IMR-90 (cell line): ENCODE measurements around the gene LDLRAD3. TPM values are rescaled to one million over a fixed set of nuclear protein-coding genes. Genes with fewer than 3 reads are reported as not detected.

Experiments used
- ATAC-seq: fragments of 200-7000 bp; cut with Tn5 transposase; 2 replicates; pipeline ENCODE4 v1.9.1; 2020; ENCODE audit warnings: low read depth, mild to moderate bottlenecking, moderate library complexity
- BruUV-seq: library from RNA; stranded (reverse); fragments of 400-500 nt; replicated peaks from 2 replicates; lab custom pipeline; 2021; lab: Mats Ljungman, UMichigan
- CTCF ChIA-PET: fragments of 300-600 bp; formaldehyde crosslinking; extraction: SDS; loops from one replicate; lab custom pipeline; 2021; ENCODE audit warnings: antibody characterized with exemption; lab: Yijun Ruan, JAX
- POLR2A ChIA-PET: fragments of 300-600 bp; sonication (Branson Sonifier 250); formaldehyde crosslinking; loops from one replicate; lab custom pipeline; 2022; ENCODE audit warnings: antibody characterized with exemption; ENCODE audit not compliant: unreplicated experiment; lab: Charles Lee
- DNase-seq: peaks from one replicate; pipeline ENCODE4 v3.0.0; 2013
- H2AFZ ChIP-seq: replicated peaks from 2 replicates; pipeline ENCODE3; 2013; ENCODE audit warnings: low read length, mild to moderate bottlenecking; ENCODE audit not compliant: poor library complexity
- H2AK5ac ChIP-seq: 2 replicates; pipeline ENCODE4 v1.6.1; 2013; ENCODE audit warnings: low read depth, low read length, inconsistent platforms
- H2AK9ac ChIP-seq: replicated peaks from 2 replicates; pipeline ENCODE3; 2013; ENCODE audit warnings: mild to moderate bottlenecking, low read depth, low read length, moderate library complexity; ENCODE audit not compliant: poor library complexity
- H2BK120ac ChIP-seq: 2 replicates; pipeline ENCODE4 v1.6.1; 2013; ENCODE audit warnings: low read depth, low read length, inconsistent platforms
- H2BK15ac ChIP-seq: 3 replicates; pipeline ENCODE4 v1.6.1; 2013; ENCODE audit warnings: low read depth, low read length, inconsistent platforms
- H2BK20ac ChIP-seq: 2 replicates; pipeline ENCODE4 v1.6.1; 2013; ENCODE audit warnings: low read depth, mild to moderate bottlenecking, inconsistent platforms, low read length, moderate library complexity
- H2BK5ac ChIP-seq: 2 replicates; pipeline ENCODE4 v1.6.1; 2013; ENCODE audit warnings: mild to moderate bottlenecking, low read depth, low read length, inconsistent platforms; ENCODE audit not compliant: poor library complexity, severe bottlenecking
- H3K14ac ChIP-seq: replicated peaks from 2 replicates; pipeline ENCODE4 v1.6.1; 2013; ENCODE audit warnings: low read depth, low read length, inconsistent platforms
- H3K18ac ChIP-seq: 2 replicates; pipeline ENCODE4 v1.6.1; 2013; ENCODE audit warnings: low read depth, low read length, control low read depth
- H3K23ac ChIP-seq: 2 replicates; pipeline ENCODE4 v1.6.1; 2013; ENCODE audit warnings: low read depth, low read length, inconsistent platforms
- H3K27ac ChIP-seq: 2 replicates; pipeline ENCODE4 v1.5.1; 2013; ENCODE audit warnings: mild to moderate bottlenecking, control low read depth, low read length; ENCODE audit not compliant: insufficient read depth
- H3K27me3 ChIP-seq: 2 replicates; pipeline ENCODE4 v1.6.1; 2013; ENCODE audit warnings: low read length; ENCODE audit not compliant: control insufficient read depth, insufficient read depth
- H3K36me3 ChIP-seq: 2 replicates; pipeline ENCODE4 v1.6.1; 2013; ENCODE audit warnings: low read length, mixed read lengths; ENCODE audit not compliant: control insufficient read depth, insufficient read depth
- H3K4ac ChIP-seq: 2 replicates; pipeline ENCODE4 v1.6.1; 2013; ENCODE audit warnings: low read depth, low read length, inconsistent platforms
- H3K4me1 ChIP-seq: 2 replicates; pipeline ENCODE4 v1.6.1; 2013; ENCODE audit warnings: low read length, mixed read lengths; ENCODE audit not compliant: control insufficient read depth, insufficient read depth
- H3K4me2 ChIP-seq: 2 replicates; pipeline ENCODE4 v1.6.1; 2013; ENCODE audit warnings: low read depth, mild to moderate bottlenecking, control low read depth, low read length, moderate library complexity
- H3K4me3 ChIP-seq: 2 replicates; pipeline ENCODE4 v1.5.1; 2013; ENCODE audit warnings: low read depth, mild to moderate bottlenecking, control low read depth, low read length, moderate library complexity; ENCODE audit not compliant: insufficient read depth
- H3K56ac ChIP-seq: 2 replicates; pipeline ENCODE4 v1.6.1; 2013; ENCODE audit warnings: low read length, inconsistent platforms; ENCODE audit not compliant: insufficient read depth; ENCODE audit errors: extremely low read depth
- H3K79me1 ChIP-seq, 2 experiments: 2 replicates each; pipeline ENCODE4 v1.6.1; 2013; ENCODE audit warnings: low read length in 2 of 2, inconsistent platforms in 1 of 2, low read depth in 1 of 2
- H3K9ac ChIP-seq: 2 replicates; pipeline ENCODE4 v1.6.1; 2013; ENCODE audit warnings: low read depth, low read length, control low read depth
- H3K9me1 ChIP-seq: 2 replicates; pipeline ENCODE4 v1.6.1; 2013; ENCODE audit warnings: low read length, inconsistent platforms; ENCODE audit not compliant: insufficient read depth
- H3K9me3 ChIP-seq: 2 replicates; pipeline ENCODE4 v1.6.1; 2013; ENCODE audit warnings: low read length; ENCODE audit not compliant: control insufficient read depth, insufficient read depth
- H4K20me1 ChIP-seq: 2 replicates; pipeline ENCODE4 v1.6.1; 2013; ENCODE audit warnings: low read length, inconsistent platforms; ENCODE audit not compliant: insufficient read depth
- H4K5ac ChIP-seq: 2 replicates; pipeline ENCODE4 v1.6.1; 2013; ENCODE audit warnings: mild to moderate bottlenecking, low read depth, low read length, control low read depth
- H4K8ac ChIP-seq, 2 experiments: 2 replicates each; pipeline ENCODE4 v1.6.1; 2013; ENCODE audit warnings: low read depth in 2 of 2, low read length in 2 of 2, control low read depth in 1 of 2, inconsistent platforms in 1 of 2
- H4K91ac ChIP-seq: 2 replicates; pipeline ENCODE4 v1.6.1; 2013; ENCODE audit warnings: low read depth, low read length, inconsistent platforms; ENCODE audit not compliant: insufficient read depth
- BHLHE40 ChIP-seq: fragments of 150-350 bp; IDR thresholded peaks from 2 replicates; pipeline ENCODE4 v1.6.1; 2016; ENCODE audit warnings: mild to moderate bottlenecking, low read depth, low read length
- CEBPB ChIP-seq: IDR thresholded peaks from 2 replicates; pipeline ENCODE4 v1.6.1; 2012; ENCODE audit warnings: low read depth, low read length, improper control_type of control experiment
- CTCF ChIP-seq: conservative IDR thresholded peaks from 2 replicates; pipeline ENCODE4 v1.5.1; 2012; ENCODE audit warnings: mild to moderate bottlenecking, low read depth, low read length, improper control_type of control experiment
- ELK1 ChIP-seq: fragments of 150-350 bp; IDR thresholded peaks from 2 replicates; pipeline ENCODE4 v1.6.1; 2016; ENCODE audit warnings: low read depth, mild to moderate bottlenecking, low read length, moderate library complexity, borderline replicate concordance
- MAZ ChIP-seq: IDR thresholded peaks from 2 replicates; pipeline ENCODE4 v1.6.1; 2012; ENCODE audit warnings: low read depth, mild to moderate bottlenecking, low read length, improper control_type of control experiment, moderate library complexity, borderline replicate concordance
- MXI1 ChIP-seq: IDR thresholded peaks from 2 replicates; pipeline ENCODE4 v1.6.1; 2012; ENCODE audit warnings: low read depth, mild to moderate bottlenecking, low read length, moderate library complexity, borderline replicate concordance
- NFE2L2 ChIP-seq: fragments of 150-350 bp; IDR thresholded peaks from 2 replicates; pipeline ENCODE4 v1.6.1; 2016; ENCODE audit warnings: low read depth, mild to moderate bottlenecking, low read length
- POLR2A ChIP-seq: IDR thresholded peaks from 2 replicates; pipeline ENCODE4 v1.6.1; 2012; ENCODE audit warnings: mild to moderate bottlenecking, low read depth, low read length
- RCOR1 ChIP-seq: IDR thresholded peaks from 2 replicates; pipeline ENCODE4 v1.6.1; 2012; ENCODE audit warnings: mild to moderate bottlenecking, low read length, improper control_type of control experiment; ENCODE audit not compliant: insufficient replicate concordance
- RFX5 ChIP-seq: IDR thresholded peaks from 2 replicates; pipeline ENCODE4 v1.8.0; 2012; ENCODE audit warnings: low read depth, mild to moderate bottlenecking, low read length, moderate library complexity
- USF2 ChIP-seq: fragments of 150-350 bp; IDR thresholded peaks from 2 replicates; pipeline ENCODE4 v1.6.1; 2017; ENCODE audit warnings: mild to moderate bottlenecking, antibody characterized with exemption, low read length, low read depth
- WGBS, 2 experiments: methylation state at CpG; one replicate each; pipeline versions ENCODE4 v1.1.5 to v1.1.7; 2013; ENCODE audit warnings: missing lambda C conversion rate in 2 of 2; ENCODE audit not compliant: insufficient read length in 1 of 2; ENCODE audit errors: extremely low coverage in 2 of 2; 5-methylcytosine and 5-hydroxymethylcytosine counted together
- dilution Hi-C: fragments of 300-500 bp; cut with HindIII; formaldehyde crosslinking; loops from one replicate; pipeline ENCODE4 v1.14.3; 2018; ENCODE audit warnings: low sequenced_read_pairs; ENCODE audit not compliant: unreplicated experiment
- in situ Hi-C: fragments of 300-500 bp; cut with MboI; formaldehyde crosslinking; loops from 3 replicates; pipeline ENCODE4 v1.14.3; 2019; ENCODE audit warnings: low sequenced_read_pairs, inconsistent platforms, mixed read lengths
- intact Hi-C: fragments of 100-400 bp; cut with micrococcal nuclease; formaldehyde crosslinking; loops from 2 replicates; pipeline ENCODE4 v1.10.0; 2022
- polyA plus RNA-seq, 3 experiments: library from polyadenylated mRNA; depleted of rRNA; stranded (reverse); fragments of >200 nt; gene quantifications; 2 replicates each; pipeline ENCODE4 v1.2.3, GENCODE V29; 2012; ENCODE audit warnings: low replicate concordance in 1 of 3
- total RNA-seq: library from RNA; depleted of rRNA; stranded (reverse); fragments of >200 nt; gene quantifications from 2 replicates; pipeline ENCODE4 v1.2.3, GENCODE V29; 2012

Gene LDLRAD3
- total and polyA plus RNA-seq, 2 of the 4 experiments (the other 2 are of a cell fraction): 2.7 to 6.4 TPM

GRCh38 chr11:35919244-35919643 lies 24.6 kb upstream of the LDLRAD3 start:
- Histone ChIP-seq H4K8ac (no peak overlapping the region), H2AK9ac (no peak overlapping the region), H3K27me3 (peaks cover 17% of the 10 kb centered on the region), H3K23ac (no peak overlapping the region), H3K4me1 (no peaks in the 10 kb centered on the region), H3K79me1 (no peaks in the 10 kb centered on the region), H2BK120ac (no peak overlapping the region), H4K20me1 (no peaks in the 10 kb centered on the region), H2AFZ (no peak overlapping the region), H2AK5ac (no peak overlapping the region), H3K9me3 (no peaks in the 10 kb centered on the region), H3K4me2 (no peak overlapping the region), H4K91ac (no peak overlapping the region), H3K27ac (no peak overlapping the region), H3K14ac (no peak overlapping the region), H3K18ac (no peak overlapping the region), H4K5ac (no peak overlapping the region), H2BK15ac (no peak overlapping the region), H3K4me3 (no peak overlapping the region), H2BK5ac (no peak overlapping the region), H3K9ac (no peak overlapping the region), H3K36me3 (no peaks in the 10 kb centered on the region), H3K9me1 (no peaks in the 10 kb centered on the region), H3K56ac (no peak overlapping the region), H3K4ac (no peak overlapping the region), H2BK20ac (no peak overlapping the region)
- ChIA-PET CTCF (interaction anchor here (1.2 kb wide), 1 partner anchor 17 kb away, joined by 3 read pairs; no protein-coding TSS in a partner anchor), POLR2A (no interaction called here)
- WGBS, 2 experiments: 100% methylated on average over 1 of the region's 3 CpGs; no CpG with 5 or more reads in 1 of the 2 experiments
- DNase-seq: peak; percentile 12
- peak; percentile 48 for ATAC-seq
- in situ Hi-C loops: no loop called here
- no TSS peak for BruUV-seq
- TF ChIP-seq MXI1: no peak
- TF ChIP-seq ELK1: no peak
- no peak for TF ChIP-seq RFX5
- TF ChIP-seq RCOR1: no peak
- TF ChIP-seq POLR2A: no peak
- TF ChIP-seq CEBPB: no peak
- TF ChIP-seq BHLHE40: no peak
- no peak for TF ChIP-seq USF2
- no peak for TF ChIP-seq CTCF
- no peak for TF ChIP-seq MAZ
- TF ChIP-seq NFE2L2: no peak
- dilution Hi-C loops: no loop called here
- intact Hi-C loops: no loop called here
